GM18498 (cell line): ENCODE measurements around the gene TBCA.

ENCODE experiments used
- ATAC-seq: cut with Tn5 transposase; IDR thresholded peaks from one replicate; pipeline ENCODE4 v1.9.1; 2021; ENCODE audit warnings: mild to moderate bottlenecking, moderate library complexity; ENCODE audit not compliant: unreplicated experiment

Gene TBCA, protein sequence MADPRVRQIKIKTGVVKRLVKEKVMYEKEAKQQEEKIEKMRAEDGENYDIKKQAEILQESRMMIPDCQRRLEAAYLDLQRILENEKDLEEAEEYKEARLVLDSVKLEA

DNA sequence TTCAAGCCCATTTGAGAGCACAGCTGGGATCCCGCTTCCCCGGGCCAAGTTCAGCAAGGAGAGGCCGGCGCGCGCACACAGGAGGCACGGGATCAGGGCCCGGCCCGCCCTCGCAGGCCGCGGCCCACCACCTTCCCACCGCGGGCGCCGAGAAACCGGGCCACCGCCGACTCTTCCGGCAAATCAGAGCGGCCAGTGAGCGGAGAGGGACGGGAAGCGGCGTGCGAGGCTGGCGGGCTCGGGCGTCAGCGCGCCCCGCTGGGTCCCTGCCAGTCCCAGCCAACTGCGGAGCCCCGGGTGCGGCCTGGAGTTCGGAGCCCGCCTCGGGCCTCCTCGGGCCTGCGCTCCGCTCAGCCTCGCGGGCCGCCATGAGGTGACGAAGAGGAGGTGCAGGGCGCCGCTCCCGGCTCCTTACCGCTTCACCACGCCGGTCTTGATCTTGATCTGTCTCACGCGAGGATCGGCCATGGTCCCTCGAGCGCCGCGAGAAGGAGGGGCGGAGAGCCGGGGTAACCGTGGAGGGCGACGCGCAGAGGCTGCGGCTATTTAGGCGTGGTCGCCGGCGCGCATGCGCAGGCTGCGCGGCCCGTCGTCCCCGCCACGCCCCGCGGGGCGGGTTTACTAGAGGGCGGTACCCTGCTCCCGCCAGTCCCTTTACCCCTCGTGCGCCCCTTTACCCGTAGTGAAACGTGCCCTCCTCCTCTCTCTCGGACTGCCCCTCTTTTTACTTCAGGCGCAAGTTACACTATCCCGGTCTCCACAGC lies at the start of gene TBCA:
Gene TBCA (minus strand): TSS at position 550 of the 764 bp plus-strand sequence. CDS start 82 bp downstream, at position 468.
- peak; percentile 92 for ATAC-seq

DNA sequence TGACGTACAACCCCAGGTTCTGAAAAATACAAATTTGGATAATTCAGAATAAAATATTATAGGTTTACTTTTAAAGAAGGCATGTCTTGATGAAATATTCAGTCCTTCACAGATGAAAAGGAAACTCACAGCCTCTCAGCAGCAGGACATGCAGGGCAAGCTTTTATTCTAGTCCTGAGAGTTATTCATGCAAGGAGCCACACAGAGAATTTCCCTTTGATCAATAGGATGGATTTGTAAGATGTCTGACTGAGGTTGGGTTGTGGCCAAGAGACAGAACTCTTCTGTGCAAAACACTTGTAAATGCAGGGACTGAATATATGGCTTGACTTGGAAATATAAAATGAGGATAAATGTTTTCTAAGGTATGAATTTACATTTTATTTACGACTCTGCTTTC lies 48.8 kb upstream of the TBCA start:
- ATAC-seq = no peak

DNA sequence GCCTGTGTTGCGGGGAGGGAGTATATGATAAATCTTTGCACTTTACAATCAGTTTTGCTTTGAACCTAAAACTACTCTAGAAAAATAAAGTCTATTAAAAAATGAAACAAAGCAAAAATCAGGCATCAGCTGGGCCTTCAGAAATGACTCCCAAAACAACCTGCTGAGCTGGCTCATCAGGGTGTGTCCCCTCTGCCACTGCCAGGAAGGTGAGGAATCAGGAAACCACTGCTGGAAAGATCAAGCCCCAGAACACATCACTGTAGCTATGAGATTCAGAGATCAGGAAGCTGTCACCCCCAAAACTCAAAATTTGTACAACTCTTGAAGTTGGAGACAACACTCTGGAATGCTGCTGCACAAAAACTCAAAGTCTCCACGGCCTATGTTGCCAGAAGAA lies 40.5 kb upstream of the TBCA start:
- no peak for ATAC-seq

DNA sequence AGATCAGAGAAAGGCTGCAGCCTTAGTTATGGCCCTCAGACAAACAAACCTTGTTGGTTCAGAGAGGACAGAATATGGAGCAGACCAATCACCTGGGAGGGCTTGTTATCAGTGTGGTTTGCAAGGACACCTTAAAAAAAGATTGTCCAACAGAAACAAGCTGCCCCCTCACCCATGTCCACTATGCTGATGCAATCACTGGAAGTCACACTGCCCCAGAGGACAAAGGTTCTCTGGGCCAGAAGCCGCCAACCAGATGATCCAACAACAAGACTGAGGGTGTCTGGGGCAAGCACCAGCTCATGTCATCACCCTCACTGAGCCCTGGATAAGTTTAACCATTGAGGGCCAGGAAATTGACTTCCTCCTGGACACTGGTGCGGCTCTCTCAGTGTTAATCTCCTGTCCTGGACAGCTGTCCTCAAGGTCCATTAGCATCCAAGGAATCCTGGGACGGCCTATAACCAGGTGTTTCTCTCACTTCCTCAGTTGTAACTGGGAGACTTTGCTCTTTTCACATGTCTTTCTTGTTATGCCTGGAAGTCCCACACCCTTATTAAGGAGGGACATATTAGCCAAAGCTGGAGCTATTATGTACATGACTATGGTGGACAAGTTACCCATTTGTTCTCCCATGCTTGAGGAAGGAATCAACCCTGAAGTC lies 36.9 kb upstream of the TBCA start:
- no peak for ATAC-seq

DNA sequence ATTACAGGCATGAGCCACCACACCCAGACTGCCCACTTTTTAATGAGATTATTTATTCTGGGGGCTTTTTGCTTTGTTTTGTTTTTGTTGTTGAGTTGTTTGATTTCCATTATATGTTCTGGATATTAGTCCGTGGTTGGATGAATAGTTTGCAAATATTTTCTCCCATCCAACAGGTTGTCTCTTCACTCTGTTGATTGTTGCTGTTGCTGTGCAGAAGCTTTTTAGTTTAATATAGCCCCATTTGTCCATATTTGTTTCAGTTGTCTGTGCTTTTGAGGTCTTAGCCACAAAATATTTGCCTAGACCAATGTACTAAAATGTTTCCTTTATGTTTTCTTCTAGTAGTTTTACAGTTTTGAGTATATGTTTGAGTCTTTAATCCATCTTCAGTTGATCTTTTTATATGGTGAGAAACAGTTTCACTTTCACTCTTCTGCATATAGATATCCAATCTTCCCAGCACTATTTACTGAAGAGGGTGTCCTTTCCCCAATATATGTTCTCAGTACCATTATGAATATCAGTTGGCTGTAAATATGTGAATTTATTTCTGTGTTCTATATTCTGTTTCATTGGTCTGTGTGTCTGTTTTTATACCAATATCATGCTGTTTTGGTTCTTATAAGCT lies 30.2 kb upstream of the TBCA start:
- no peak for ATAC-seq

DNA sequence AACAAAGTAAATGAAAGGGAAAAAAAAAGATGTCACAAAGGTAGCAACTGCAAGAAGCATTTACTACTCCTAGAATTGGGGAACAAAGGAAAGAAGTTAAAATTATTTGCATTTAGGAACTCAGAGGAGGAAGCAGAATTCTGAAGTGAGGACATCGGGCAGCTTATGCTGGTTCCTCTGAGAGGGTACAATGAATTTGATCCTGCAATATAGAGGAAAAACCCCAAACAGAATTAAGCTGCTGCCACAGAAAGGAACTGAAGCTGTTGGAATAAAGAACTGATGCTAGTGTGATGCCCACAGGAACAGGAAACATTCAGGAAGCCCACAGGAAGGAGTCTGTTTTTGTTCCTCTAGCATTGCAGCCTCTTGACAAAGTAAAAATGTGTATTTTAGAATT lies 22.3 kb upstream of the TBCA start:
- no peak for ATAC-seq

DNA sequence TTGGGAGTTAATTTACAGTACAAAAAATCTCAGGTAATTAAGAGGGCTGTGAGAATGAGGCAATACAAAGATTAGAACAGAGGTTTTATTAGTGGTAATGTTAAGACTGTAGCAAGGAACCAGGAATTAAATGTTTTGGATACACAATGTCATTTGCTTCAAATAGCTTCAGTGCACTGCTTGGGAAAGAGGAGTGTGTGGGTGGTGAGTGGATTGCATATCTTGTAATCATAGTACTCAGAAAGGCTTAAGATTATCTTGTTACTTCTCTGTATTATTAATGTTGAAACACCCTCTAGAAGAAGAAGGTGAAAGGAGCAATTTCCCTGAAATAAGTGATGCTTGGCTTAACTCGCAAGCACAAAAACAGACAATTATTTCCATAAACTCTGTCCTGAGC lies 21.0 kb upstream of the TBCA start:
- no peak for ATAC-seq

DNA sequence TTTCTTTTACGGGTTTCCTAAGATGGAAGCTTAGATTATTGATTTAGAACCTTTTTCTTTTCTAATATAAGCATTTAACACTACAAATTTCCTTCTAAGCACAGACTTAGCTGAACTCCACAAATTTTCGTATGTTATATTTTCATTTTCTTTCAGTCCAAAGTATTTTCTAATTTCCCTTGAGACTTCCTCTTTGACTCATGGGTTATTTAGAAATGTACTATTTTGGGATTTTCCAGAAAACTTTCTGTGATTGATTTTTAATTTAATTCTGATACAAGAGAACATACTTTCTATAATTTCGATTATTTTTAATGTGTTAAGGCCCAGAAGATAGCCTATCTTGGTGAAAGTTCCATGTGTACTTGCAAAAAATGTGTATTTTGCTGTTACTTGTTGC lies 19.7 kb upstream of the TBCA start:
- ATAC-seq = no peak

DNA sequence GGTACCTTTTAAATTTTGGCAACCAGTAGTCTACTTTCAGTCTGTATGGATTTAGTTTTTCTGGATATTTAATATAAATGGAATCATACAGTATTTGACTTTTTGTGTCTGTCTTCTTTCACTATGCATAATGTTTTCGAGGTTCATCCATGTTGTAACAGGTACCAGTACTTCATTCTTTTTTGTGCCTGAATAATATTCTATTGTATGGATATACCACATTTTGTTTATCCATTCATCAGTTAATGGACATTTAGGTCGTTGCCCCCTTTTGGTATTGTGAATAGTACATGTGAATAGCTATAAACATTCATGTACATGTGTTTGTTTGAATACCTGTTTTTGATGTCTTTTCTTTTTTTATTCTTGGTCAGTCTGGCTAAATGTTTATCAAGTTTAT lies 19.1 kb upstream of the TBCA start:
- no peak for ATAC-seq

DNA sequence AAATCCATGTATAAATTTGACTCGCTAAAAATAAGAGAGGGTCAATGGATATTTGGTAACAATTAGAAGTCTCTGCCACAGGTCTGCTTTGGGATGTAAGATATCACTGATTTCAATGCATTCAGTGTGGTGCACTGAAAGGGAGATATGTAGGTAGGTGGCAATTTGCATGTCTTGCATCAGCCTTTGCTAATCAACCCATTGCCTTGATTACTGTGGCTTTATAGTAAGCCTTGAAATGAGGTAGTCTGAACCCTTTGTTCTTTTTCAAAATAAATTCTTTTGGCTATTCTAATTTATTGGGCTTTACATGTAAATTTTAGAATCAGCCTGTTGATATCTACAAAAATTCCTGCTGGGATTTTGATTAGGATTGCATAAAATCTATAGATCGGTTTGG lies 15.8 kb upstream of the TBCA start:
- no peak for ATAC-seq

DNA sequence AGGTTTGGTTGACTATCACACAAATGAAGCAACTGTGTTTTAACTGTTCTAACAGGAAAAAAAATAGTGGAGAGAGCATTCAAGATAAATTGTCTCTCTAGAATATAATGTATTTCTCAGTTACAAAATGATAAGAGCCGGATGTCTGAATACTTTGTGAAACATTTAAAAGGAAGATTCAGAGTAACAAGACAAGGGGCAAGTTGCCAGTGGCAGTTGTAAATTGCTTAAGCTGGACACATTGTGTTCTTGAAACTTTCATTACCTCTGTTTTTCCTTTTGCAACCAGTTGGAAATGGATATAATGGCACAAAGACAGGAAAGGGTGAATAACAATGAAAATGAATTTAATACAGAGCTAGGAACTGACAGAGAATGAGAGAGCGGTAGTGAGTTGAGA lies 15.2 kb upstream of the TBCA start:
- no peak for ATAC-seq

DNA sequence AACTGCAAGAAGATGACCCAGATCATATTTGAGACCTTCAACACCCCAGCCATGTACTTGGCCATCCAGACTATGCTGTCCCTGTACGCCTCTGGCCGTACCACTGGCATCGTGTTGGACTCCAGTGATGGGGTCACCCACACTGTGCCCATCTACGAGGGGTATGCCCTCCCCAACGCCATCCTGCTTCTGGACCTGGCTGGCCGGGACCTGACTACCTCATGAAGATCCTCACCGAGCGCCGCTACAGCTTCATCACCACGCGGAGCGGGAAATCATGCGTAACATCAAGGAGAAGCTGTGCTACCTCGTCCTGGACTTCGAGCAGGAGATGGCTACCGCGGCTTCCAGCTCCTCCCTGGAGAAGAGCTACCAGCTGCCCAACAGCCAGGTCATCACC lies 9.1 kb upstream of the TBCA start:
- ATAC-seq = no peak

DNA sequence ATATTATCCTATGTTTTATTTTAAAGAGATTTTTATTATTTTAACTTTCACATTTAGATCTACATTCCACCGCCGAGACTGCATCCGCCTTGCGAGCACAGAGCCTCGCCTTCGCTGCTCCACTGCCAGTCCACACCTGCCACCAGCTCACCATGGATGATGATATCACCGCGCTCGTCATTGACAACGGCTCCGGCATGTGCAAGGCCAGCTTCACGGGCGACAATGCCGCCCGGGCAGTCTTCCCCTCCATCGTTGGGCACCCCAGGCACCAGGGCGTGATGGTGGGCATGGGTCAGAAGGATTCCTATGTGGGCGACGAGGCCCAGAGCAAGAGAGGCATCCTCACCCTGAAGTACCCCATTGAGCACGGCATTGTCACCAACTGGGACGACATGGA lies 8.6 kb upstream of the TBCA start:
- no peak for ATAC-seq

DNA sequence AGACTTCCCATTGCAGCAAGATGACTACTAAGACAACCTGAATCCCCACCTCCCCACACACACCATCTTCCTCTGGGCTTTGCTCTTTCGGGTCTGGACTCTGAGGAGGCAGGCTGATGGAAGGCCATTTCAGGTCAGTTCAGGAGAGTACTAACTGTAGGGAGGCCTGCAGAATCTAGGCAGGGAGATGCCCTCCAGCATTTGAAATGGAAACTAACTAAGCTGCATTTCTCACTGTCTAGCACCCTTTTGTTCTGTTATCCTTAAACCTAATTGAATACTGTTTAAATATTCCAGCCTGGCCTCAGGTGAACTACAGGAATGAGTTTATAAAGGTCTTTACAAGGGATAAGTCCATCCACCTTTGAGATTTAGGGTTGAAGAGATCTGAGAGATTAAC lies 4.9 kb upstream of the TBCA start:
- ATAC-seq = no peak

DNA sequence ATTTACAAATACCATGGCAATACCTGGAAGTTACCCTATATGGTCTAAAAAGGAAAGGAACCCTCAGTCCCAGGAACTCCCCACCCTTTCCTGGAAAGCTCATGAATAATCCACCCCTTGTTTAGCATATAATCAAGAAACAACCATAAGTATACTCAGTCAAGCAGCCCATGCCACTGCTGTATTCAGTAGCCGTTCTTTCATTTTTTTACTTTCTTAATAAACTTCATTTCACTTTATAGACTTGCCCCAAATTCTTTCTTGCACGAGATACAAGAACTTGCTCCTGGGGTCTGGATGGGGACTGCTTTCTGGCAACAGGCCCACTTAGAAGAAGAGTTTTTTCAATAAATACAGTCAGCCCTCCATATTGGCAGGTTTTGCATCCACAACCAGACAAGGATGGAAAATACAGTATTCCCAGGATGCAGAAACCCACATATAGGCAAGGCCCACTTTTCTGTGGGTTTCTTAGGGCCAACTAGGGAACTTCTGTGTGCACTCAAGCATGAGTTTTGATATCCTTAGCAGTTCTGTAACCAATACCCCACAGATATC lies 2.8 kb upstream of the TBCA start:
- no peak for ATAC-seq

DNA sequence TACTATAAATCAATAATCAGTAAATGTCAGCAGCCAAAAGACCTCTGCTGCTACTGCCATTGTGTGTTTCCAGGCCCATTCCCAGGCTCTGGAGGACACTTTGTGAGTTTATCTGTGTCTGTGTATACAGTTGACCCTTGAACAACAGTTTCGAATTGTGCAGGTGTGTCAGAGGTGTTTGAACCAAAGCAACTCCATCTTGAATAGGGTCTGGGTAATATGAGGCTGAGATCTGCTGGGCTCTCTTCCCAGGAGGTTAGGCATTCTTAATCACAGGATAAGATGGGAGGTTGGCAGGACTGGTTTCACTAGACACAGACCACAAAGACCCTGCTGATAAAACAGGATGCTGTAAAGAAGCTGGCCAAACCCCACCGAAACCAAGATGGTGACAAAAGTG lies 2.3 kb upstream of the TBCA start:
- ATAC-seq = no peak

DNA sequence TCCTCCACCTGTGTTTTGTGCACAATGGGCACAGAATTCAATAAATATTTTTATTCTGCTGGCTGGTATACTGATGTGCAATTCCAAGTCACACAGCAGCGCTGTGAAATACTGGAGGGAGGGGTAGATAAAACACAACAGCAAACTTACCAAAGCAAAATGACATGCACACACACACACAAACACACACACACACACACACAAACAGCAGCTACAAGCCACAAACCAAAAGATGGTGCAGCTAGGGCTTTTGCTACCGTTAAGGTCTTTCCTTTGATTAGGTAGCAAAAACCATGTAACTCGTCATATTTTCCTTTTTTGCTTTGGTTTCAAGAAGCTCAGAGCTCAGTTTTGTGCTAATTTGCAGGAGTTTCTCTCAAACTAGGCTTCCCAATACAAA lies 1.8 kb upstream of the TBCA start:
- no peak for ATAC-seq

DNA sequence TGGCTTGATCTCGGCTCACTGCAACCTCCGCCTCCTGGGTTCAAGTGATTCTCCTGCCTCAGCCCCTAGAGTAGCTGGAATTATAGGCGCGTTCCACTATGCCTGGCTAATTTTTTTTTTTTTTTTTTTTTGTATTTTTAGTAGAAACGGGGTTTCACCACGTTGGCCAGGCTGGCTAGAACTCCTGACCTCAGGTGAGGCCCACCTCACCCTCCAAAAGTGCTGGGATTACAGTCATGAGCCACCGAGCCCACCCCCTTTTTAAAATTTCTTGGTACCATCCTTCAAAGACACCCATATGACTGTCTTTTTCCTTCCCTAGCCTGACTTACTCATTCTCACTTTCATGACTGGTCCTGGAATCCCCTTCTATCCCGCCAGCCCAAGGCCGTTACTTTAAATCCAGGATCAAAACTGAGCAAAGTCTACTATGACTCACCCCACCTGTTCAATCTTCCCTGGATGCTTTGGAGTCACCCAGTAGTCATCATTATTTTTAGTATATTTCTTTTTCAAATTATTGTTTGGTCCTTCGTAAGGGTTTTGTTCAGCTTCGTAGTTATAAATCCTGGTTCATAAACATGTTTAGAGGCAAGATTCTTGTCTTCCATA lies 1.2 kb upstream of the TBCA start:
- no peak for ATAC-seq

DNA sequence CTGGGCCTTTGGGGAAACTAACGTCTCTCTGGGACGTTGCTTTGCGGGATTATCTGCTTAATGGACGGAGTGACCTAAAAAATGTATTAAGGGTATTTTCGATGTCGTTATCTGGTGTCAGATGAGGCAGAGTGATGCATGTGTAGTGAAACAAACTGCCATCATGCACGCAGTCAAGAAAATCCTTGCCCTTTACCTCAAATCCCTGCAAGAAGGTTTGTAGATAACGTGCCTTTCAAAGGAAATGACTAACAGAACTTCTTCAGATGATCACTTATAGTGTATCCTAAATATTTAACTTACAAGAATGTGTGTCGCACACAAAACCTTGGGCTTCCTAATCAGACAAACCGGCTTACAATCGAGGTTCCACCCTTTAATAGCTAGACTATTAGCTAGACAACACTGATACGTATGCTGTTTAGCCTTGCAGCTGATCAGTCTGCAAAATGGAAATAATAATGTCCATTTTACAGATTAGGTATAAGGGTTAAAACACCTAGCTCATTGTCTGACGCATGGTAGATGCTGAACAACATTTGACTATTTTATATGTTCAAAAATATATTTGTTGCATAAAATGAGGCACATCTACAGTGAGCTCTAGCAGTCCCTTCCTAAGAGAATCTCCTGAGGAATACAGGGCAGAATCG lies 541 bp upstream of the TBCA start:
- ATAC-seq = no peak

DNA sequence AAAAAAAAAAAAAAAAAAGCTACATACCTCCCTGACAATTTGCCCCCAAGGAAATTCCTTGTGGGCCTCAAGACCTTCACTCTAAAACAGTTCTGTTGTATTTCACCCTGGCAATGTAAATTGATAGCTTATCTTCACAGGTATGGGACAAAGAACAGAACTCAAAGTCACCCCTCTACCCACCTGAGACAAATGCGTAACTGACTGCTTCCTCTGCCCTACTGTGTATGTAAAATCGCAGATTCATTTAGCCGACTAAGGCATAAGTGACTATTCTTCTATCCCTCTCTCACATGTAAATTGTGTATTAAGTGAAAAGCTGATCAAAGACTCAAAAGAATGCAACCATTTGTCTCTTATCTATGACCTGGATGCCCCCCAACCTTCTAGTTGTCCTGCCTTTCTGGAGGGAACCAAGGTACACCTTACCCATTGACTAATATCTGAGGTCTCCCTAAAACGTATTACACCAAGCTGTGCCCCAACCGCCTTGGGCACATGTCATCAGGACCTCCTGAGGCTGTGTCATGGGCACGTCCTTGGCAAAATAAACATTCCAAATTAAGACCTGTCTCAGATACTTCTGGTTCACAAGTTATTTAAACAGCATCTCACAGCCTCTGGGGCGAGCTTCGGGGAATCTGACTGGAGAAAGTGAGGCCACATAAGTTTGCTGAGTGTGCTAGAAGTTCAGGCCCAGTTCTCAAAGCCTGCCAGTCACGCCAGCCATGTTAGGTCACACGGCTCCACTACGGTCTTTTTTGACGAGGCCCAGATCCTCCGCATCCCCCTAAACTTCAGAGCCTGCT lies 954 bp downstream of the TBCA start:
- no peak for ATAC-seq
